ENCODE results near the gene DRD5. TPM values are rescaled to one million over a fixed set of nuclear protein-coding genes. Genes with fewer than 3 reads are reported as not detected.
A peak's percentile ranks its signal among the peaks of the same experiment; 100 is the strongest.
"Not testable (repeated sequence)": the region's sequence is repeated elsewhere in the genome, so short reads cannot be mapped to it uniquely, and the experiment has no call there.

Gene DRD5
- not detected in 2 replicates for total RNA-seq

- no peak within 1 kb of the TSS for H3K4me3 ChIP-seq (ENCODE audit: low read depth, low read length)
- no peak for DNase-seq (ENCODE audit: low read depth)
- TF ChIP-seq CTCF (IDR thresholded peaks at IDR 0.05; ENCODE audit: insufficient read depth, low read depth, low read length), result no peak
These were observed at the start of gene DRD5 for GRCh38 chr4:9781343-9782135. Gene DRD5 (plus strand): TSS chr4:9781634. CDS start chr4:9782030, 396 bp downstream.

GRCh38 chr4:9732256-9732655, 49.2 kb upstream of the DRD5 start:
- not testable (repeated sequence) for DNase-seq (ENCODE audit: low read depth); H3K4me3 ChIP-seq (ENCODE audit: low read depth, low read length)

- no peak for TF ChIP-seq CTCF (IDR thresholded peaks at IDR 0.05; ENCODE audit: insufficient read depth, low read depth, low read length)
- no peak overlapping the region for H3K4me3 ChIP-seq (ENCODE audit: low read depth, low read length)
- DNase-seq (ENCODE audit: low read depth), result no peak
These were observed 45.9 kb upstream of the DRD5 start for GRCh38 chr4:9735515-9735914.

- DNase-seq (ENCODE audit: low read depth); H3K4me3 ChIP-seq (ENCODE audit: low read depth, low read length): not testable (repeated sequence)
These were observed 44.2 kb upstream of the DRD5 start for GRCh38 chr4:9737280-9737679.

GRCh38 chr4:9743789-9744188, 37.6 kb upstream of the DRD5 start:
- DNase-seq (ENCODE audit: low read depth); H3K4me3 ChIP-seq (ENCODE audit: low read depth, low read length): not testable (repeated sequence)

GRCh38 chr4:9745782-9746181, 35.7 kb upstream of the DRD5 start:
- H3K4me3 ChIP-seq (ENCODE audit: low read depth, low read length), result no peak overlapping the region
- no peak for TF ChIP-seq CTCF (IDR thresholded peaks at IDR 0.05; ENCODE audit: insufficient read depth, low read depth, low read length)
- DNase-seq (ENCODE audit: low read depth), result no peak

GRCh38 chr4:9758641-9759317, 22.7 kb upstream of the DRD5 start:
- H3K4me3 ChIP-seq (ENCODE audit: low read depth, low read length), result no peak overlapping the region
- DNase-seq (ENCODE audit: low read depth), result no peak
- TF ChIP-seq CTCF (IDR thresholded peaks at IDR 0.05; ENCODE audit: insufficient read depth, low read depth, low read length), result no peak

GRCh38 chr4:9762823-9763475, 18.5 kb upstream of the DRD5 start:
- peak; percentile 42 for TF ChIP-seq CTCF (IDR thresholded peaks at IDR 0.05; ENCODE audit: insufficient read depth, low read depth, low read length)
- DNase-seq (ENCODE audit: low read depth), result peak; percentile 39

More at GRCh38 chr4:9762823-9763475, 18.5 kb upstream of the DRD5 start:
- H3K4me3 ChIP-seq (ENCODE audit: low read depth, low read length), result no peak overlapping the region
